Lower leg skin (tissue), 3 donors: ENCODE measurements around the gene LRRC63.

Experiments
- POLR2A ChIP-seq, 2 donors: fragments of 450-650 bp; IDR thresholded peaks; one replicate each; pipeline ENCODE4 v1.6.1; 2016 to 2017; ENCODE audit warnings: antibody characterized with exemption in 2 of 2, mild to moderate bottlenecking in 1 of 2, moderate library complexity in 1 of 2
- TF ChIP-seq, protein P1 (sequence below), 3 donors: fragments of 450-650 bp; IDR thresholded peaks; one replicate each; pipeline ENCODE4 v1.5.1; 2016; ENCODE audit warnings: antibody characterized with exemption in 3 of 3, mild to moderate bottlenecking in 3 of 3, moderate library complexity in 2 of 3

DNA sequence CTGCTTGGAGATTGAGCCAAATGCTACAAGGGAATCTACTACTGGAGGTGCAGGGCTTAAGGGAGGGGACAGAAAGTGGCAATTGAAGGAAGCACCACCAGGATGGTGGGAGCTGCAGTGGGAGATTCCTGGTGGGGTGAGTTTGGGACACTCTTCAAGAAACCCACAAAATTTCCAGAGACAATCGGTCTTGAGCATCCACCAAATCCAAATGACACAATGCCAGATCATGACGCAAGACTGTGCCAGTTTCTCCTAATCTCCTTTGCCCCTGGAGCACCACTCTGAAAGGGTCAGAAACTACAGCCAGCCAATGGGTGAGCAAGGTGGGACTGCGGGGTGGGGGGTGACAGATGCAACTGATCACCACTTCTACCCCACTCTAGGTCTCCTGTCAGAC lies 78.7 kb downstream of the LRRC63 start:
- TF ChIP-seq, protein P1, sequence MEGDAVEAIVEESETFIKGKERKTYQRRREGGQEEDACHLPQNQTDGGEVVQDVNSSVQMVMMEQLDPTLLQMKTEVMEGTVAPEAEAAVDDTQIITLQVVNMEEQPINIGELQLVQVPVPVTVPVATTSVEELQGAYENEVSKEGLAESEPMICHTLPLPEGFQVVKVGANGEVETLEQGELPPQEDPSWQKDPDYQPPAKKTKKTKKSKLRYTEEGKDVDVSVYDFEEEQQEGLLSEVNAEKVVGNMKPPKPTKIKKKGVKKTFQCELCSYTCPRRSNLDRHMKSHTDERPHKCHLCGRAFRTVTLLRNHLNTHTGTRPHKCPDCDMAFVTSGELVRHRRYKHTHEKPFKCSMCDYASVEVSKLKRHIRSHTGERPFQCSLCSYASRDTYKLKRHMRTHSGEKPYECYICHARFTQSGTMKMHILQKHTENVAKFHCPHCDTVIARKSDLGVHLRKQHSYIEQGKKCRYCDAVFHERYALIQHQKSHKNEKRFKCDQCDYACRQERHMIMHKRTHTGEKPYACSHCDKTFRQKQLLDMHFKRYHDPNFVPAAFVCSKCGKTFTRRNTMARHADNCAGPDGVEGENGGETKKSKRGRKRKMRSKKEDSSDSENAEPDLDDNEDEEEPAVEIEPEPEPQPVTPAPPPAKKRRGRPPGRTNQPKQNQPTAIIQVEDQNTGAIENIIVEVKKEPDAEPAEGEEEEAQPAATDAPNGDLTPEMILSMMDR (IDR thresholded peaks at IDR 0.05): no peak
- no peak for TF ChIP-seq POLR2A (IDR thresholded peaks at IDR 0.05)
